PC-3 (cell line): ENCODE measurements around the gene CFAP65.

ENCODE experiments used
- CTCF ChIP-seq: fragments of 300-600 bp; sonication (generic); conservative IDR thresholded peaks from 2 replicates; pipeline ENCODE4 v1.5.1; 2017; ENCODE audit warnings: antibody characterized with exemption, low read depth, mild to moderate bottlenecking, low read length
- EZH2 ChIP-seq: fragments of 300-600 bp; sonication (generic); IDR thresholded peaks from one replicate; pipeline ENCODE4 v1.6.1; 2017; ENCODE audit warnings: antibody characterized with exemption, mild to moderate bottlenecking, low read length; ENCODE audit not compliant: unreplicated experiment

DNA sequence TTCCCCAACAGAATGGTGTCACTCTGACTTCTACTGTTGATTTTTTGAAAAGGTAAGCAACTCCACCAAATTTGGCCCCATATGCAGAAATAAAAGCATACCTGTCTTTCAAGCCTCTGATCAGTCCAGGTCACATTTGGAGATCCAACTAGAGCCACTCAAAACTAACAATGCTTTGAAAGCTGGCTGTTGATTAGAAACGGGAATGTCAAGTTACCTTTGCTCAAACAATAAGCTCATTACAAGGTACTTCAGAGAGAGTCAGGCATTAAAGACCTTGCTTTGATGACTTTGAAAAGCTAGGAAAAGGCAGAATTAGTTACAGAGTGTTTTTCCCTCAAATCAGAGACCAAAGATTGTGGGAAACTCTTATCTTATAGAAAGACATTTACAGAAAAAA, 24.2 kb upstream of the CFAP65 start:
- TF ChIP-seq CTCF (no peak), EZH2 (no peak)
